BLaER1 treated with 17β-estradiol and CSF1 and Interleukin-3, amounts not matched to agents 10 nM and 100 nM (cell line): ENCODE data around the gene BNIPL.

ENCODE experiments used
- H3K27ac ChIP-seq, 11 experiments: shearing (Covaris generic); formaldehyde crosslinking; 2 replicates each; pipeline ENCODE4 v1.8.1; 2022
- H3K27me3 ChIP-seq, 11 experiments: shearing (Covaris generic); formaldehyde crosslinking; 2 replicates each; pipeline ENCODE4 v1.8.1; 2022
- H3K36me3 ChIP-seq, 11 experiments: shearing (Covaris generic); formaldehyde crosslinking; 2 replicates each; pipeline ENCODE4 v1.8.1; 2022
- H3K4me1 ChIP-seq, 10 experiments: shearing (Covaris generic); formaldehyde crosslinking; 2 replicates each; pipeline ENCODE4 v1.8.1; 2022
- H3K4me2 ChIP-seq, 11 experiments: shearing (Covaris generic); formaldehyde crosslinking; 2 replicates each; pipeline ENCODE4 v1.8.1; 2022
- H3K4me3 ChIP-seq, 10 experiments: shearing (Covaris generic); formaldehyde crosslinking; 2 replicates each; pipeline ENCODE4 v1.8.1; 2022
- H3K9ac ChIP-seq, 11 experiments: shearing (Covaris generic); formaldehyde crosslinking; 2 replicates each; pipeline ENCODE4 v1.8.1; 2022
- H3K9me3 ChIP-seq, 11 experiments: shearing (Covaris generic); formaldehyde crosslinking; replicated peaks in 1 of 11; 2 replicates each; pipeline ENCODE4 v1.8.1; 2022
- H4K20me1 ChIP-seq, 11 experiments: shearing (Covaris generic); formaldehyde crosslinking; 2 replicates each; pipeline ENCODE4 v1.8.1; 2022
- Cebpa-rat ChIP-seq, 11 experiments: shearing (Covaris generic); IDR thresholded peaks; 2 replicates each; pipeline ENCODE4 v1.8.1; 2022

BNIPL gene

DNA sequence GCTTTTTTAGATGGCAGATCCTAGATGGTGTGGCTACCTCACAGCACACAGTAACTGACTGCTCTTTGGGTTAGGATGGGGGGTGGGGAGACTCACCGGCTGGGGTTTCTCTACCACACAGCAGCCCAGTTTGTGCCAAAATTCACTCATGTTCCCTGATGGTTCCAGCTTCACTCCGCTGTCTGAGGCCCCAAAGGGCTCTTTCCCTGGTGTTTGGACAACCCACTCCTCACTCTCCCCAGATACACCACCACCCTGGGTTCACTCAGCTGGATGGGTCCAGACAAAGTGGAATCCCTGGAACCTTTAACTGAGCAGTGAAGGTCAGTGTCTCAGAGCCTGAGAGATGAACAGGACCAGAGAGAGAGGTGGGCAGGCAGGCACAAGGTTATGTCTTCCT lies 19.2 kb downstream of the BNIPL start:
- H3K27me3 ChIP-seq, result peaks cover 0 to 42% (median 8%) of the 10 kb centered on the region in 11 experiments; a peak in 14 of 22 replicates
- peaks cover 59 to 79% (median 74%) of the 10 kb centered on the region in 11 experiments for H3K36me3 ChIP-seq
- peaks cover 68 to 85% (median 81%) of the 10 kb centered on the region in 11 experiments for H4K20me1 ChIP-seq
- peak overlapping the region; percentile 92 to 100 (median 99) for H3K4me2 ChIP-seq
- no peaks in the 10 kb centered on the region for H3K9me3 ChIP-seq
- H3K27ac ChIP-seq, result peak overlapping the region in 10 of 11 experiments; percentile 2 to 98 (median 68); a peak in 13 of 22 replicates
- TF ChIP-seq Cebpa-rat (IDR thresholded peaks at IDR 0.05), result 0 out of 22 replicates have a peak, but pooled peaks of 1 of the 11 experiments have one; percentile 4
- H3K9ac ChIP-seq, result peak overlapping the region in 10 of 11 experiments; percentile 24 to 98 (median 94); a peak in 17 of 22 replicates
- peaks cover 34 to 56% (median 36%) of the 10 kb centered on the region in 10 experiments for H3K4me1 ChIP-seq
- H3K4me3 ChIP-seq, result peak overlapping the region in 6 of 10 experiments; percentile 80 to 98 (median 94); a peak in 12 of 20 replicates

DNA sequence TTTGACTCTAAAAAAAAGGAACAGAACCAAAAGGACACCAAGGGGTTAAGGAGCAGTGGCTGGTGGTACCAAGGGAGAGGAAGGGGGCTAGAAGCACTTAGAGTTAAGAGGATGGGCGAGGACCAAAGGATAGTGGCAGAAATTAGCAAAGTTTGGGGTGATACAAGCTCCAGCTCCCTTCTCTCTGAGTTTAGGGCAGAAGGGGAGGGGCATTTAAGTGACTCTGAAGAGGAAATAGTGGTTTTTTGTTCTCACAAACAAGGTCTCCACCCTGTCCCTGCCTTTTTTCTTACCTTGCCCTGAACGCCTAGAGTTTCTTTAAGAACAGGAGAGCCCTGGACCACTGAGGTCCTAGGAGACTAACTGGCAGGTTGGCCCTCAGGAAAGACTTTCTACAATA lies 19.8 kb downstream of the BNIPL start:
- peaks cover 0 to 36% (median 4%) of the 10 kb centered on the region in 11 experiments; a peak in 10 of 22 replicates for H3K27me3 ChIP-seq
- H3K9me3 ChIP-seq, result no peaks in the 10 kb centered on the region
- peak overlapping the region in 9 of 11 experiments; percentile 2 to 98 (median 93); a peak in 15 of 22 replicates for H3K27ac ChIP-seq
- peaks cover 62 to 80% (median 75%) of the 10 kb centered on the region in 11 experiments for H4K20me1 ChIP-seq
- no peak for TF ChIP-seq Cebpa-rat (IDR thresholded peaks at IDR 0.05)
- peaks cover 34 to 59% (median 37%) of the 10 kb centered on the region in 10 experiments for H3K4me1 ChIP-seq
- H3K36me3 ChIP-seq, result peaks cover 57 to 73% (median 68%) of the 10 kb centered on the region in 11 experiments
- H3K9ac ChIP-seq, result peak overlapping the region; percentile 59 to 98 (median 95); a peak in 21 of 22 replicates
- H3K4me2 ChIP-seq, result peak overlapping the region; percentile 92 to 100 (median 99)
- peak overlapping the region in 9 of 10 experiments; percentile 80 to 99 (median 95); a peak in 18 of 20 replicates for H3K4me3 ChIP-seq

DNA sequence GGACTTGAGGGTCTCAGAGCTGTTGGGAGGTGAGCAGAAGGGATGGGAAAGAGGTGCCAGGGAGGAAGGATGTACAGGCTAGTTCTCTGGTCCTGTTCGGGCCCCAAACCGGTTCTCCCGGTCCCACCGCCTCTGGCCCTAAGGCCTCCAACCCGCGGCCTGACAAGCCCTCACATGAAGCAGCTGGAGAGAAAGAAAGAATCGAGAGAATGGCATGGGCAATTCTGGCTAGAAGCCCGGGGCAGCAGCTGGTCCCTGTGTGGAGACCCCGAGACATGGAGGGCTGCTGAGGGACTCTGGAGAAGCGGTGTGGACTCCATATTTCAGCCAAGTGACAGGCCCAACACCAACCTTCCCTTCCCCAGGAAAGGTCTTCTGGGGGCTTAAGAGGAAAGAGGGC lies 22.3 kb downstream of the BNIPL start:
- Histone ChIP-seq H3K4me1 (peaks cover 51 to 70% (median 57%) of the 10 kb centered on the region in 10 experiments), H3K9me3 (no peaks in the 10 kb centered on the region), H3K4me3 (peak overlapping the region; percentile 80 to 99 (median 96)), H3K27ac (peak overlapping the region; percentile 86 to 99 (median 96)), H3K36me3 (peaks cover 31 to 61% (median 55%) of the 10 kb centered on the region in 11 experiments), H3K9ac (peak overlapping the region; percentile 89 to 99 (median 95)), H3K27me3 (peaks cover 0 to 11% (median 0%) of the 10 kb centered on the region in 11 experiments; a peak in 4 of 22 replicates), H4K20me1 (peaks cover 46 to 58% (median 52%) of the 10 kb centered on the region in 11 experiments), H3K4me2 (peak overlapping the region; percentile 92 to 100 (median 99))
- no peak for TF ChIP-seq Cebpa-rat (IDR thresholded peaks at IDR 0.05)

DNA sequence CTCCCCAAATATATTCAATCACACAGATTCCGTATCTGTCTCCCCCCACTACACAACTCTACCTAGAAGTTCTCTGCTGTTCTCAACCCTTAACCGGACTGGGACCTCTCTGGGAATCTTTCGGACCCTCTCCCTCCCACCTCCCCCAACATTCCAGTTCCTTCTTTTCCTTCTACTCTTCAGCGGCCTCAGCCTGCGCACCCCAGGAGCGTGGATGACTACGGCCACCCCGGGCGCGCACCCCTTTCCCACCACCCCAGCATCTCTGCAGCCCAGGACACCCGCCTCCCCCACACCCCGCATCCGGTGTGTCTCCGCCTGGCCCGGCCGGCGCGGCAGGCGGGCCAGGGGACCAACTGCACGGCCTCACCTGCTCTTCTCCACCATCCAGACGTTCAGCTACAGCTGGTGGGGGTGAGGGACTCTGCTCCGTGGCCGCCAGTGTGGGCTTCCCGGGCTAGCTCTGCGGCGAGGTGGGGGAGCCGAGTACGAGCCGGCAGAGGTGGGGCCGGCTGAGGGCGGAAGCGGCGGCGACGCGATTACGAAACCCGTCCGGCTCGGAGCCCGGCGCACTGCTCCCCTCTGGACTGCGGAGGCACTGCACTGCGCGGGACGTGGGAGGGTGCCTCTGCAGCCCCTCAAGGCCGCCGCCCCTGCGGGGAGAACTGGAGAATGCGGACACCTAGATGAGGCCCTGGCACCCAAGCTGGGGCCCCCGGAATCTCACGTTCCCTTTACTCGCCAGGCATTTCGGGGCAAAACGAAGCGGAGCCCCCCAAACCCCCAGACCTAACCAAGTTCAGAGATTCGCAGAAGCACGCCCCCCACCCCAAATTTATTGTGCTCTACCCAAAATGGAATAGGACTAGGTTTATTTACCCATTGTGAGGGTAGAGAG lies 23.0 kb downstream of the BNIPL start, which contains the start of gene CDC42SE1:
CDC42SE1 (minus strand) TSS at position 514 of the 898 bp plus-strand sequence. CDS start 3,892 bp downstream, outside the sequence.
- Histone ChIP-seq H3K27me3 (peaks cover 0 to 4% (median 0%) of the 10 kb centered on the region in 11 experiments; a peak in 2 of 22 replicates), H3K4me3 (peak within 1 kb of the TSS; percentile 80 to 99 (median 96)), H3K9me3 (no peaks in the 10 kb centered on the region), H3K4me1 (peaks cover 56 to 68% (median 62%) of the 10 kb centered on the region in 10 experiments), H3K4me2 (peak within 1 kb of the TSS; percentile 92 to 100 (median 99)), H3K36me3 (peaks cover 25 to 61% (median 55%) of the 10 kb centered on the region in 11 experiments), H3K9ac (peak within 1 kb of the TSS; percentile 89 to 99 (median 95)), H3K27ac (peak within 1 kb of the TSS; percentile 86 to 99 (median 96)), H4K20me1 (peaks cover 39 to 57% (median 47%) of the 10 kb centered on the region in 11 experiments)
- TF ChIP-seq Cebpa-rat (IDR thresholded peaks at IDR 0.05), result peak; percentile 11 to 96 (median 92); a peak in 18 of 22 replicates

DNA sequence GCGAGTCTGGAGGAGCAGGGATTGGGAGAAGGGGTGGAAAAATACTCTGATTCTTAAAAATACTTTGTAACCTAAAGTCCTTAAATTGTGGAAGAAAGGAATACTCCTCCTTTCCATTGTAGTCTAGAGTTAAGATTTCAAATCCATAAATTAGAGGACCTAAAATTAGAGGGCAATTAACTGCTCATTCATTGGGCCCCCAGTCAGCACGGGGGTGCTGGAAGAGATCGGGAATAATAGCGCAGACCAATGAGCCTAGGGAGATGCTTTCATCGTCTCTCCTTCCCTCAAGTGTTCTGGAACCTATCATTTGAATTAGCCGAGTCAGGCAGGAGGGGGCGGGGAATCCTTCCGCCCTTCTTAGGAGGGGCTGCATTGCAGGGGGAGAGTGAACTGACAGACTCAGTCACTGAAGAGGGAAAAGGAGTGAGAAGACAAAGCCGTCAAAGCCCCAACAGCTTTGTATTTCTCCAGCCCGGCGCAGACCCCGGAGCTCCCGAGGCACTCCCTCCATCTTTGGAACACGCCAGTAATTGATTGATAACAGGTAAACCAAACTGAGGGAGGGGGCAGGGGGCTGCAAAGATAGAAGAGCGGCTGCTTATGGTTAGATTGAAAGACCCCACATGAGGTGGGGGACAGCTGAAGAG lies 23.7 kb downstream of the BNIPL start, which contains the start of gene MLLT11:
MLLT11 (plus strand) TSS at position 391 of the 650 bp plus-strand sequence. CDS start 6,828 bp downstream, outside the sequence.
- H3K36me3 ChIP-seq, result peaks cover 17 to 61% (median 54%) of the 10 kb centered on the region in 11 experiments
- peaks cover 32 to 54% (median 39%) of the 10 kb centered on the region in 11 experiments for H4K20me1 ChIP-seq
- peak within 1 kb of the TSS; percentile 89 to 99 (median 95) for H3K9ac ChIP-seq
- H3K9me3 ChIP-seq, result no peaks in the 10 kb centered on the region
- 0 out of 22 replicates have a peak, but pooled peaks cover 0 to 4% (median 0%) of the 10 kb centered on the region in 11 experiments for H3K27me3 ChIP-seq
- TF ChIP-seq Cebpa-rat (IDR thresholded peaks at IDR 0.05), result no peak
- peak within 1 kb of the TSS; percentile 80 to 99 (median 96) for H3K4me3 ChIP-seq
- peaks cover 57 to 68% (median 65%) of the 10 kb centered on the region in 10 experiments for H3K4me1 ChIP-seq
- peak within 1 kb of the TSS; percentile 86 to 99 (median 96) for H3K27ac ChIP-seq
- H3K4me2 ChIP-seq, result peak within 1 kb of the TSS; percentile 92 to 100 (median 99)

DNA sequence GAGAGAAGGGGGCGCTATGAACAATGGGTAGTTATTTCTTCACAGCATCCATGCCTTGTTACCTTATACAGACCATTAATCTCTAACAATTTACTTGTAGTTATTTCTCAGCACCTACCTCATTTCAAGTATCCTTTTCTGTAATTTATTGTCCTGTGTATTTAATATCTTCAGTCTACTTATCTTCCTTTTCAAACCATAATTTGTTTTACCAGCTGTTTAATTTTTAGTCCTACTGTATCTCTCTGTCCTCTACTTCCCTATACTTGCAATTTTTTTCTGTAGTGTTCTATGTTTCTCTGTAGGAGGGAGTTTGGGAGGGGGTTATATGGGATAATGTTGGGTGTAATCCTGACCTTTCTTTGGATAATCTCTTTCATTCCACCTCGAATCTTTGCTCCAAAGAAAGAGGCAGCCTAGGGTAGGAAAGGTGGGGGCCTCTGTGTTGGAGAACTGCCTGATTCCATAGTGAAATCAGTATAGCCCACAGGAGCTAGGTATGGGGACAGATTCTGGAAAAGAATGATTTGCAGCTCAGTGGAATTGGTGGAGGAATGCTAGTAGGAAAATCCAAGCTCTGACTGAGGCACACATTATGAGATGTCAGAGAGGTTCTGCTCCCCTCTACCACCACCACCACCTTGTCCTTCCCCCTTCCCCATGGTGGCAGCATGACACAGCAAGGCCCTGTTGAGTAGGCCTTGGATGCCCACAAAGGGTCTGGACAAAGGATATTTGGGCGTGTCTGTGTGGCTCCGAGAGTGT lies 24.5 kb downstream of the BNIPL start:
- Histone ChIP-seq H3K27ac (peak overlapping the region; percentile 86 to 99 (median 96); a peak in 21 of 22 replicates), H3K27me3 (no peaks in the 10 kb centered on the region), H3K9me3 (no peaks in the 10 kb centered on the region), H3K4me3 (peak overlapping the region; percentile 80 to 99 (median 96)), H3K4me1 (peaks cover 50 to 68% (median 65%) of the 10 kb centered on the region in 10 experiments), H3K36me3 (peaks cover 10 to 61% (median 54%) of the 10 kb centered on the region in 11 experiments), H3K9ac (peak overlapping the region; percentile 89 to 99 (median 95)), H4K20me1 (peaks cover 26 to 54% (median 32%) of the 10 kb centered on the region in 11 experiments), H3K4me2 (peak overlapping the region; percentile 82 to 100 (median 98))
- no peak for TF ChIP-seq Cebpa-rat (IDR thresholded peaks at IDR 0.05)

DNA sequence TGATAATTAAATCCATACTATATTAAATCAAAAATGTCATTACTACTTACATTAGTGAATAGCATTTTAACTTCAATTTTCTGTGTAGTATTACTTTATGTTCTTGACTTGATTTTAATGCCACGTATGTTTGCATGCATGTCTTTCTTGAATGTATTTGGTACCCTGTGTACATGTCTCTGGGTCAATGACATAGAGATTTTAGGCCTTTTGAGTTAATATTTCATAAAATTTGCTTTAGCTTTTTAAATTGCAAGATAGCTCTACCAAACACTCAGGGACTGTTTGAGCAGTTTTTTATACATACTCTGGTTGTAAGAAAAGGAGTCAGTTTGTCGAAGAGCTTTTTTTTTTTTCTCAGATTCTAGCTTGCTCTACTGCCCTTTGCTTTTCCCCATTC lies 25.3 kb downstream of the BNIPL start:
- Histone ChIP-seq H3K9ac (peak overlapping the region in 10 of 11 experiments; percentile 39 to 99 (median 96); a peak in 19 of 22 replicates), H3K36me3 (peaks cover 2 to 61% (median 54%) of the 10 kb centered on the region in 11 experiments; a peak in 20 of 22 replicates), H3K27ac (peak overlapping the region in 10 of 11 experiments; percentile 86 to 99 (median 96); a peak in 19 of 22 replicates)

More for the DNA sequence above, 25.3 kb downstream of the BNIPL start:
- no peaks in the 10 kb centered on the region for H3K9me3 ChIP-seq
- peak overlapping the region in 9 of 10 experiments; percentile 80 to 99 (median 97); a peak in 17 of 20 replicates for H3K4me3 ChIP-seq
- no peak for TF ChIP-seq Cebpa-rat (IDR thresholded peaks at IDR 0.05)
- no peaks in the 10 kb centered on the region for H3K27me3 ChIP-seq
- H4K20me1 ChIP-seq, result peaks cover 17 to 53% (median 24%) of the 10 kb centered on the region in 11 experiments
- H3K4me1 ChIP-seq, result peaks cover 41 to 68% (median 61%) of the 10 kb centered on the region in 10 experiments
- H3K4me2 ChIP-seq, result peak overlapping the region; percentile 82 to 100 (median 98); a peak in 21 of 22 replicates
